Progenitor cell of endocrine pancreas (in vitro differentiated cells): ENCODE results near the gene SDK2. TPM values are rescaled to one million over a fixed set of nuclear protein-coding genes. Genes with fewer than 3 reads are reported as not detected.

Experiments used
- DNase-seq: peaks from one replicate; pipeline ENCODE4 v3.0.0; 2021; ENCODE audit warnings: low spot score; ENCODE audit not compliant: unreplicated experiment
- H3K27ac Mint-ChIP-seq: 2 replicates; pipeline ENCODE4 v1.8.0; 2021; ENCODE audit warnings: mild to moderate bottlenecking, moderate library complexity, mixed read lengths
- H3K27me3 Mint-ChIP-seq: 2 replicates; pipeline ENCODE4 v1.8.0; 2021; ENCODE audit warnings: mixed read lengths
- H3K36me3 Mint-ChIP-seq: 2 replicates; pipeline ENCODE4 v1.8.0; 2022; ENCODE audit warnings: mixed read lengths; ENCODE audit not compliant: insufficient read depth
- H3K4me1 Mint-ChIP-seq: 2 replicates; pipeline ENCODE4 v1.8.0; 2021; ENCODE audit warnings: low read depth, mixed read lengths
- H3K4me3 Mint-ChIP-seq: 2 replicates; pipeline ENCODE4 v1.8.0; 2021; ENCODE audit warnings: low read depth, mild to moderate bottlenecking, moderate library complexity, mixed read lengths
- H3K9me3 Mint-ChIP-seq: 2 replicates; pipeline ENCODE4 v1.8.0; 2021; ENCODE audit warnings: low read depth, mixed read lengths
- total RNA-seq: library from RNA; stranded (reverse); gene quantifications from 2 replicates; pipeline ENCODE4 v1.2.1, GENCODE V29; 2021
- TF ChIP-seq, protein P1 (sequence below): fragments of 200-600 bp; sonication (generic); IDR thresholded peaks from one replicate; pipeline ENCODE4 v1.5.0; 2021; ENCODE audit warnings: antibody characterized with exemption, mild to moderate bottlenecking; ENCODE audit not compliant: unreplicated experiment

Gene SDK2
- total RNA-seq, 1 donor from 2014 or later: 6.7 TPM

DNA sequence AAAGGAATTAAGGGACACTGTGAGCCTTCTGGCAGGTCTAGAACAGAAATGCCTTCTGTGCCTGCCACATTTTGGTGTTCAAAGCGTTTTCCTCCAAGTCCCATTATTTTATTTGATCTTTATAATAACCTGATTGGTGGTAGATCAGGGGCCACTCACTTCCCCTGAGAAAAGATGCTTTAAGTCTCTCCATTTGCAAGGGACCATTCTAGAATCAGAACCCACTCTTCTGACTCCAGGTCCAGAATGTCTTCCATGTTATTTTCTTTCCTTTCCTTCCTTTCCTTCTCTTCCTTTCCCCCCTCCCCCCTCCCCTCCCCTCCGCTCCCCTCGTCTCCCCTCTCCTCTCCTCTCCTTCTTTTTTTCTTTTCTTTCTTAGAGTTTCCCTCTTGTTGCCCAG is 313.2 kb downstream of the SDK2 start:
- Mint-ChIP-seq H3K36me3 (no peaks in the 10 kb centered on the region), H3K4me3 (no peak overlapping the region), H3K27me3 (no peaks in the 10 kb centered on the region), H3K4me1 (peaks cover 4% of the 10 kb centered on the region), H3K27ac (peak overlapping the region; percentile 45), H3K9me3 (no peaks in the 10 kb centered on the region)
- TF ChIP-seq, protein P1, sequence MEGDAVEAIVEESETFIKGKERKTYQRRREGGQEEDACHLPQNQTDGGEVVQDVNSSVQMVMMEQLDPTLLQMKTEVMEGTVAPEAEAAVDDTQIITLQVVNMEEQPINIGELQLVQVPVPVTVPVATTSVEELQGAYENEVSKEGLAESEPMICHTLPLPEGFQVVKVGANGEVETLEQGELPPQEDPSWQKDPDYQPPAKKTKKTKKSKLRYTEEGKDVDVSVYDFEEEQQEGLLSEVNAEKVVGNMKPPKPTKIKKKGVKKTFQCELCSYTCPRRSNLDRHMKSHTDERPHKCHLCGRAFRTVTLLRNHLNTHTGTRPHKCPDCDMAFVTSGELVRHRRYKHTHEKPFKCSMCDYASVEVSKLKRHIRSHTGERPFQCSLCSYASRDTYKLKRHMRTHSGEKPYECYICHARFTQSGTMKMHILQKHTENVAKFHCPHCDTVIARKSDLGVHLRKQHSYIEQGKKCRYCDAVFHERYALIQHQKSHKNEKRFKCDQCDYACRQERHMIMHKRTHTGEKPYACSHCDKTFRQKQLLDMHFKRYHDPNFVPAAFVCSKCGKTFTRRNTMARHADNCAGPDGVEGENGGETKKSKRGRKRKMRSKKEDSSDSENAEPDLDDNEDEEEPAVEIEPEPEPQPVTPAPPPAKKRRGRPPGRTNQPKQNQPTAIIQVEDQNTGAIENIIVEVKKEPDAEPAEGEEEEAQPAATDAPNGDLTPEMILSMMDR: no peak
- DNase-seq: no peak

DNA sequence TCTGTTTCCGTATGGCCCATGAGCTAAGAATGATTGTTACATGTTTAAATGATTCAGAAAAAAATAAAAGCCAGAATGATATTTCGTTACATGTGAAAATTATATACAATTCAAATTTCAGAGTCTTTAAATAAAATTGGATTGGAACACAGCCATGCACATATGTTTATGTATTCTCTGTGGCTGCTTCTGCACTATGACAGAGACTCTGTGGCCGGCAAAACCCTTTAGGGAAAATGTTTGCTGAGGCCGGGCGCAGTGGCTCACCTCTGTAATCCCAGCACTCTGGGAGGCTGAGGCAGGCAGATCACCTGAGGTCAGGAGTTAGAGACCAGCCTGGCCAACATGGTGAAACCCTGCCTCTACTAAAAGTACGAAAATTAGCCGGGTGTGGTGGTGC is 316.6 kb downstream of the SDK2 start:
- DNase-seq: no peak
- TF ChIP-seq, protein P1: no peak
- Mint-ChIP-seq H3K27me3 (no peaks in the 10 kb centered on the region), H3K36me3 (no peaks in the 10 kb centered on the region), H3K9me3 (no peaks in the 10 kb centered on the region), H3K27ac (no peak overlapping the region), H3K4me3 (no peak overlapping the region), H3K4me1 (peaks cover 12% of the 10 kb centered on the region)

DNA sequence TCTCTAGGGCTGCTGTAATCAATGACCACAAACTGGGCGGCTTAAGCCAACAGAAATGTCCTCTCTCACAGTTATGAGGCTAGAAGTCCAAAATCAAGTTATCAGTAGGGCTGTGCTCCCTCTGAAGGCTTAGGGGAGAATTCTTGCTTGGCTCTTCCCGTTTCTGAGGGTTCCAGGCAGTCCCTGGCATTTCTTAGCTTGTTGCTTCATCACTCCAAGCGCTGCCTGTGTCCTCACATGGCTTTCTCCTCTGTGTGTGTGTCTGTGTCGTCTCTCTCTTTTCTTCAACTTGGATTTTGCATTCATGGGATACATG is 318.8 kb downstream of the SDK2 start:
- TF ChIP-seq, protein P1: no peak
- no peak for DNase-seq
- Mint-ChIP-seq H3K27me3 (no peaks in the 10 kb centered on the region), H3K4me1 (peaks cover 12% of the 10 kb centered on the region), H3K27ac (no peak overlapping the region), H3K9me3 (no peaks in the 10 kb centered on the region), H3K36me3 (no peaks in the 10 kb centered on the region), H3K4me3 (no peak overlapping the region)

DNA sequence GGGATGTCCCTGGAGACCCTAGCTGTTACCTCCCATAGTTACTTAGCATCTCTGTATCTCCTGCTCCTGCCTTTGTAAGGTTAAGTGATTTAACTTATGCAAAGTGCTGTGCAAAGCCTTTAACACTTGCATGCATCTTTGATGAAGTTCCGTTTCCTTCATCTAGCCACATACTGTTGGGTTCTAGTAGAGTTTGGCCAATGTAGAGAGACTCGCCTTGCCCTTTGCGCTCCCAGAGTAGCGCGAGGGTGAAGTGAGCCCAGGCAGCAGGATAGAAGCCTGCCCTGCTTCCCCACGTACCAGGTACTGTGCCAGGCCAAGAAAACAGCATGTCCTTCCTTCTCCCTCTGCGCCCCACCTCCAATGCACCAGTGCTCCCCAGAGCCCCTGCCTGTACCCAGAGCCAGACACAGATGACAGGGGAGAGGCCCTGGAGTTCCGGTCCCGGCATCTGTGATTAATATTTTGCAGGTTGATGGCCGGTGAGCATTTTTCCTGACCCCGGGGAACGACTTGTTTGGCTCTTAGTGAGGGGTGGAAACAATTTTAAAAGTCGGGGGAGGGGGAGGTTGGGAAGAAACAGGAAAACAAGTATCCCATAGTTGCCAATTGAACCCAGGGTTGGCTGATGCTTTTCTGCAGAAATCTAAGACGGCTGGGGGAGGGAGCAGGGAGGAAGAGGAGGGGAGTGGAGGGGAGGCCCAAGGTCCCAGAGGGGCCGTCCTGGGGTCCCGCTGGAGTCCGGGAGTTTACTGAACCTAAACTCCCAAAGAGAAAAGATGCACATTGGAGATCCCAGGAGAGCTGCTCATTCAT is 319.3 kb downstream of the SDK2 start:
- Mint-ChIP-seq H3K27ac (peak overlapping the region; percentile 73), H3K27me3 (no peaks in the 10 kb centered on the region), H3K4me3 (no peak overlapping the region), H3K36me3 (no peaks in the 10 kb centered on the region), H3K4me1 (peaks cover 12% of the 10 kb centered on the region), H3K9me3 (no peaks in the 10 kb centered on the region)
- TF ChIP-seq, protein P1: no peak
- DNase-seq: no peak

DNA sequence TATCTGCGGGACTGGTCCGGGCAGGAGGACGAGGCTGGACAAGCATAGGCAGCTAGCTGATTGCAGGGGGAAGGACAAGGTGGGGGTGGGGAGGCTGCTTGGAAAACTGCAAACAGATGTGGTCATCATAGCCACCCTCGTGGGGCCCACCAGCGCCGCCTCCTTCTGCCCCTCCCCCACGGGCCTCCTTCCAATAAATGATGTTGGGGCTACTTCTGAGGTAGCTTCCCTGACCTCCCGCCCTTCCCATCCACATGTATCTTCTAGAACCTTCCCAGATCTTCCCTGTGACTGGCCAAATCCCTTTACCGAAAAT is 320.1 kb downstream of the SDK2 start:
- H3K4me1 Mint-ChIP-seq: peaks cover 12% of the 10 kb centered on the region
- H3K36me3 Mint-ChIP-seq: no peaks in the 10 kb centered on the region
- TF ChIP-seq, protein P1: no peak
- no peak overlapping the region for H3K4me3 Mint-ChIP-seq
- H3K9me3 Mint-ChIP-seq: no peaks in the 10 kb centered on the region
- no peak for DNase-seq
- H3K27me3 Mint-ChIP-seq: no peaks in the 10 kb centered on the region
- peak overlapping the region; percentile 24 for H3K27ac Mint-ChIP-seq
